Measurements from ENCODE around the gene SLC48A1.

Gene SLC48A1

DNA sequence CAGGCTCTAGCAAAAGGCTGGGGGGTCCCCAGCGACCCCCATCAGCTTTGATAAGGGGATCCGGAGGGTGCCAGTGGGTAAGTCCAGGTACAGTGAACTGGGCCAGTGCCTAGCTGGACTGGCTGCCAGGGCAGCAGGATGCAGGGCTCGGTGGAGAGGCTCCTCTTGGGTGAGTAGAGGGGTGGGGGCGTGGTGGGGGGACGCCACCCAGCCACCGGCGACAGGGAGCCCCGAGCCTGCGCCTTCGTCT is 14.5 kb upstream of the SLC48A1 start:
- Mint-ChIP-seq H3K4me3 (peak overlapping the region; percentile 58), H3K9me3 (no peaks in the 10 kb centered on the region), H3K27me3 (ENCODE audit: low read depth) (peaks cover 7% of the 10 kb centered on the region), H3K36me3 (ENCODE audit: low read depth) (no peaks in the 10 kb centered on the region), H3K27ac (no peak overlapping the region), H3K4me1 (ENCODE audit: low read depth) (peaks cover 26% of the 10 kb centered on the region)
- DNase-seq (ENCODE audit: low spot score): no peak

GRCh38 chr12:47758834-47759690 is 14.0 kb upstream of the SLC48A1 start, which contains the start of gene RAPGEF3:
TSS of gene RAPGEF3 (minus strand) at chr12:47758880. CDS start at chr12:47758556, 324 bp downstream.
- Mint-ChIP-seq H3K27ac (no peak within 1 kb of the TSS), H3K4me3 (peak within 1 kb of the TSS; percentile 77), H3K27me3 (ENCODE audit: low read depth) (peaks cover 7% of the 10 kb centered on the region), H3K4me1 (ENCODE audit: low read depth) (peaks cover 24% of the 10 kb centered on the region), H3K36me3 (ENCODE audit: low read depth) (no peaks in the 10 kb centered on the region), H3K9me3 (no peaks in the 10 kb centered on the region)
- peak; percentile 76 for DNase-seq (ENCODE audit: low spot score)

GRCh38 chr12:47762850-47763465 is 10.1 kb upstream of the SLC48A1 start:
- H3K4me3 Mint-ChIP-seq: no peak overlapping the region
- no peaks in the 10 kb centered on the region for H3K9me3 Mint-ChIP-seq
- H3K27ac Mint-ChIP-seq: no peak overlapping the region
- H3K4me1 Mint-ChIP-seq (ENCODE audit: low read depth): peaks cover 3% of the 10 kb centered on the region
- H3K27me3 Mint-ChIP-seq (ENCODE audit: low read depth): peaks cover 16% of the 10 kb centered on the region
- no peaks in the 10 kb centered on the region for H3K36me3 Mint-ChIP-seq (ENCODE audit: low read depth)
- DNase-seq (ENCODE audit: low spot score): no peak

DNA sequence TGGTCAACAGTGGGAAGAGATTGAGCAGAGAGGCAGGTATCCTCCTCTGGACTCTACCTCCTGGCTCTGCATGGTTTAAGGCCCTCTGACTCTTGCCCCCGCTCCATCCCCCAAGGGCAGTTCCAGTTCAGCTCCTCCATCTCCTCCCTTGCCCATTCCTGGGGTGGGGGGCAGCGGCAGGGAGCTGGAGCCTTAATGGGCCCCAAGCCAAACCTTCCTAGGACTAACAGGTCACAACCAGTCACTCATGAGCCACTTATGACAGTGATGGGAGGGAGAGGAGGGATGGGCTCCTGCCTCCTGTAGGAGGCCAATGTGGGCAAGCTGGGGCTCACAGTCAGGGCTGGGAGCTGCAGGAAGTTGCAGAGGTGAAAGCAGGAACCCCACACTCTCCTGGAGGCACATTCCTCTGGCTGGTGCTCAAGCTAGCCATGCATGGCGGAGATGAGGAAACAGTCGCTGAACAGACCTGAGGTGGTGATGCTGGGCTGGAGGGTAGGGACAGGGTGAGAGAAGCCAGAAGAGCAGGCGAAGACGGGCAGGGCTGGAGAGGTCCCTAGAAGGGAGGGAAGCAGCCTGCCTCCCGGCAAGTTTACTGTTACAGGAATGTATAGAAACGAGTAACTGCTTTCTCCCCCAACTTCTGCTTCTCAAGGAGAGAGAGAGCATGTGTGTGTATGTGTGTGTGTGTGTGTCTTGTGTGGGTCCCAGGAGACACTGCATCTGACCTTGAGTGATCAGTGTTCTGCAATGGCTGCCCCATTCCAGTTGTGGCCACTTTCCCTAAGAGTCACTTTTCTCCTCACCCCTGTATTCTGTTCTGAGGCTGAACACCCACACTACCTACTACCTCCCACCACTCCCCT is 9.3 kb upstream of the SLC48A1 start:
- no peak overlapping the region for H3K4me3 Mint-ChIP-seq
- H3K27ac Mint-ChIP-seq: no peak overlapping the region
- H3K9me3 Mint-ChIP-seq: no peaks in the 10 kb centered on the region
- no peak for DNase-seq (ENCODE audit: low spot score)
- peaks cover 3% of the 10 kb centered on the region for H3K4me1 Mint-ChIP-seq (ENCODE audit: low read depth)
- no peaks in the 10 kb centered on the region for H3K36me3 Mint-ChIP-seq (ENCODE audit: low read depth)
- peaks cover 16% of the 10 kb centered on the region for H3K27me3 Mint-ChIP-seq (ENCODE audit: low read depth)

GRCh38 chr12:47766502-47767215 is 6.4 kb upstream of the SLC48A1 start:
- Mint-ChIP-seq H3K9me3 (no peaks in the 10 kb centered on the region), H3K36me3 (ENCODE audit: low read depth) (no peaks in the 10 kb centered on the region), H3K4me3 (no peak overlapping the region), H3K27me3 (ENCODE audit: low read depth) (peaks cover 11% of the 10 kb centered on the region), H3K27ac (no peak overlapping the region), H3K4me1 (ENCODE audit: low read depth) (peaks cover 3% of the 10 kb centered on the region)
- no peak for DNase-seq (ENCODE audit: low spot score)

DNA sequence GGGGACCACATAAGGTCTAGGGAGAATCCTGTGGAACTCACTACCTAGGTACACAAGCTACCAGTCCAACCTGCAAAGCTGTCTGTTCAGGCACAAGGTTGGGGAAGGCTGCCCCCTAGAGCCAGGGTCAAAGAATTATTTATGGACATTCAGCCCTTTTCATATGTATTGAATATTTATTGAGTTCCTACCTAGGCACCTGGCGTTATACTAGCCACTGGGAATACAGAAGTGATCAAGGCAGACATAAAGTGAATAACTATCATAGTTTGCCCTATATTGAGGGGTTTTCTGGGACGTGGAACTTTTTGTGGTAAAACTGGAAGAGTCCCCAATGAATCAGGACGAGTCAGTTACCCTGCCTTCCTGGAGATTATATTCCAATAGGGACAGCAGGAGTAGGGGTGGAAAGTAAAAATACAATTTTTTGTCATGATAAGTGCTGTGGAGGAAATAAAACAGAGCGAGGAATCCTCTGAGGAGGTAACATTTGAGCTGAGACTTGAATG is 5.8 kb upstream of the SLC48A1 start:
- no peaks in the 10 kb centered on the region for H3K36me3 Mint-ChIP-seq (ENCODE audit: low read depth)
- H3K27me3 Mint-ChIP-seq (ENCODE audit: low read depth): peaks cover 12% of the 10 kb centered on the region
- peak; percentile 46 for DNase-seq (ENCODE audit: low spot score)
- peaks cover 3% of the 10 kb centered on the region for H3K4me1 Mint-ChIP-seq (ENCODE audit: low read depth)
- no peaks in the 10 kb centered on the region for H3K9me3 Mint-ChIP-seq
- H3K4me3 Mint-ChIP-seq: no peak overlapping the region
- H3K27ac Mint-ChIP-seq: no peak overlapping the region

DNA sequence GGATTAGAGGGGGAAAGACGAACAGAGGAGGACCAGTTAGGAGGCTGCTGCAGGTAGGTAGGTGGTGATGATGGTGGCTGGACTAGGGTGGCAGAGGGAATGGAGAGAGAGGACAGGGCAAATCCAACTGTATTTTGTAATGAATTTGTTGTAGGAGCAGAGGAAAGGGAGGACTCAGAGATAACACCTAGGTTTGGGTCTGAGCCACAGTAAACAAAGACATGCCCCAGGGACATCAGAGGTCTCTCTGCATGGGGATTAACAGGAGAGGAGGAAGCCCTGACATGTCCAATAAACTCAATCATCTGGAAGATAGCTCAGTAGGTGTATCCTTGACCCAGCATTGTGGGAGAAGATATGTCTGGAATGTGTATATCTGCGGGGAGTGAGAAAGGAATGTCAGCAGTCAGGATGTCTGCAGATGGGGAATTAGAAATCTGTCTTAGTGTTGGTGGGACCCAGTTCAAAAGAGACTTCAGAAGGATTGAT is 4.7 kb upstream of the SLC48A1 start:
- H3K9me3 Mint-ChIP-seq: no peaks in the 10 kb centered on the region
- H3K4me3 Mint-ChIP-seq: no peak overlapping the region
- no peak for DNase-seq (ENCODE audit: low spot score)
- no peaks in the 10 kb centered on the region for H3K36me3 Mint-ChIP-seq (ENCODE audit: low read depth)
- H3K27me3 Mint-ChIP-seq (ENCODE audit: low read depth): peaks cover 15% of the 10 kb centered on the region
- peaks cover 6% of the 10 kb centered on the region for H3K4me1 Mint-ChIP-seq (ENCODE audit: low read depth)
- no peak overlapping the region for H3K27ac Mint-ChIP-seq

- peaks cover 14% of the 10 kb centered on the region for H3K4me1 Mint-ChIP-seq (ENCODE audit: low read depth)
- no peak overlapping the region for H3K4me3 Mint-ChIP-seq
- H3K36me3 Mint-ChIP-seq (ENCODE audit: low read depth): no peaks in the 10 kb centered on the region
- H3K27me3 Mint-ChIP-seq (ENCODE audit: low read depth): peaks cover 15% of the 10 kb centered on the region
- DNase-seq (ENCODE audit: low spot score): no peak
- H3K27ac Mint-ChIP-seq: no peak overlapping the region
- no peaks in the 10 kb centered on the region for H3K9me3 Mint-ChIP-seq
Observed at GRCh38 chr12:47769234-47770085, 3.6 kb upstream of the SLC48A1 start.

- Mint-ChIP-seq H3K36me3 (ENCODE audit: low read depth) (no peaks in the 10 kb centered on the region), H3K27ac (no peak overlapping the region), H3K4me1 (ENCODE audit: low read depth) (peaks cover 19% of the 10 kb centered on the region), H3K27me3 (ENCODE audit: low read depth) (peaks cover 15% of the 10 kb centered on the region), H3K4me3 (no peak overlapping the region), H3K9me3 (no peaks in the 10 kb centered on the region)
- DNase-seq (ENCODE audit: low spot score): no peak
Observed at GRCh38 chr12:47770086-47770726, 2.8 kb upstream of the SLC48A1 start.

- no peak overlapping the region for H3K4me3 Mint-ChIP-seq
- no peaks in the 10 kb centered on the region for H3K36me3 Mint-ChIP-seq (ENCODE audit: low read depth)
- DNase-seq (ENCODE audit: low spot score): no peak
- H3K4me1 Mint-ChIP-seq (ENCODE audit: low read depth): peaks cover 23% of the 10 kb centered on the region
- no peak overlapping the region for H3K27ac Mint-ChIP-seq
- peaks cover 12% of the 10 kb centered on the region for H3K27me3 Mint-ChIP-seq (ENCODE audit: low read depth)
- no peaks in the 10 kb centered on the region for H3K9me3 Mint-ChIP-seq
Observed at GRCh38 chr12:47771304-47771703, 1.7 kb upstream of the SLC48A1 start.

GRCh38 chr12:47772094-47772660 is 861 bp upstream of the SLC48A1 start:
- Mint-ChIP-seq H3K4me1 (ENCODE audit: low read depth) (peaks cover 25% of the 10 kb centered on the region), H3K36me3 (ENCODE audit: low read depth) (no peaks in the 10 kb centered on the region), H3K9me3 (no peaks in the 10 kb centered on the region), H3K4me3 (peak overlapping the region; percentile 85), H3K27me3 (ENCODE audit: low read depth) (peaks cover 12% of the 10 kb centered on the region), H3K27ac (peak overlapping the region; percentile 41)
- DNase-seq (ENCODE audit: low spot score): no peak

GRCh38 chr12:47772738-47773061 is 338 bp upstream of the SLC48A1 start:
- Mint-ChIP-seq H3K4me3 (peak overlapping the region; percentile 85), H3K27ac (peak overlapping the region; percentile 41), H3K4me1 (ENCODE audit: low read depth) (peaks cover 25% of the 10 kb centered on the region), H3K36me3 (ENCODE audit: low read depth) (no peaks in the 10 kb centered on the region), H3K27me3 (ENCODE audit: low read depth) (peaks cover 6% of the 10 kb centered on the region), H3K9me3 (no peaks in the 10 kb centered on the region)
- DNase-seq (ENCODE audit: low spot score): no peak
